PC-3 (cell line): ENCODE measurements around the gene GPR84.

Experiments used
- CTCF ChIP-seq: fragments of 300-600 bp; sonication (generic); conservative IDR thresholded peaks from 2 replicates; pipeline ENCODE4 v1.5.1; 2017; ENCODE audit warnings: antibody characterized with exemption, low read depth, mild to moderate bottlenecking, low read length
- EZH2phosphoT487 ChIP-seq: fragments of 300-600 bp; sonication (generic); IDR thresholded peaks from 2 replicates; pipeline ENCODE4 v1.6.1; 2018; ENCODE audit warnings: mild to moderate bottlenecking, antibody characterized with exemption, low read length, borderline replicate concordance

GRCh38 chr12:54374562-54375258 is 10.4 kb upstream of the GPR84 start:
- TF ChIP-seq EZH2phosphoT487 (no peak), CTCF (no peak)
